CD4-positive, CD25-positive, alpha-beta regulatory T cell (primary cell): Measurements from ENCODE around the gene TTC39B. TPM values are rescaled to one million over a fixed set of nuclear protein-coding genes. Genes with fewer than 3 reads are reported as not detected.
A peak's percentile ranks its signal among the peaks of the same experiment; 100 is the strongest.

Experiments
- ATAC-seq, 2 donors: fragments of 150-1000 bp; cut with Tn5 transposase; one replicate each; pipeline ENCODE4 v1.10.0; 2021; ENCODE audit warnings: low read depth in 2 of 2, moderate number of reproducible peaks in 2 of 2, moderate library complexity in 1 of 2
- DNase-seq, 3 donors: peaks; one replicate each; pipeline versions ENCODE4 v3.0.0 to v3.0.0-alpha.2; 2012 to 2022; ENCODE audit warnings: mixed read lengths in 1 of 3
- H3K27ac ChIP-seq: one replicate; pipeline ENCODE4 v1.7.0; 2013; ENCODE audit warnings: mild to moderate bottlenecking, low read length; ENCODE audit not compliant: insufficient read depth, poor library complexity, severe bottlenecking
- H3K27me3 ChIP-seq: one replicate; pipeline ENCODE4 v1.7.0; 2013; ENCODE audit warnings: low read length; ENCODE audit not compliant: control insufficient read depth, insufficient read depth
- H3K36me3 ChIP-seq: one replicate; pipeline ENCODE4 v1.7.0; 2013; ENCODE audit warnings: mild to moderate bottlenecking, low read length, moderate library complexity; ENCODE audit not compliant: control insufficient read depth, insufficient read depth
- H3K4me1 ChIP-seq: 2 replicates; pipeline ENCODE4 v1.7.0; 2013; ENCODE audit warnings: mild to moderate bottlenecking, low read length; ENCODE audit not compliant: insufficient read depth, control insufficient read depth, poor library complexity, severe bottlenecking
- H3K4me3 ChIP-seq: one replicate; pipeline ENCODE4 v1.7.0; 2013; ENCODE audit warnings: low read depth, mild to moderate bottlenecking, low read length, moderate library complexity
- H3K9me3 ChIP-seq, 2 experiments: 1 replicate in 1 of 2; 2 replicates in 1 of 2; pipeline ENCODE4 v1.7.0; 2013; ENCODE audit warnings: low read length in 2 of 2, mild to moderate bottlenecking in 1 of 2, moderate library complexity in 1 of 2; ENCODE audit not compliant: control insufficient read depth in 2 of 2
- H3K27ac Mint-ChIP-seq, 3 donors: one replicate each; pipeline ENCODE4 v1.8.0; 2020 to 2022; ENCODE audit warnings: mild to moderate bottlenecking in 3 of 3, mixed read lengths in 3 of 3, moderate library complexity in 2 of 3
- H3K27me3 Mint-ChIP-seq: one replicate; pipeline ENCODE4 v1.8.0; 2022; ENCODE audit warnings: mild to moderate bottlenecking, mixed read lengths
- H3K36me3 Mint-ChIP-seq: one replicate; pipeline ENCODE4 v1.8.0; 2020; ENCODE audit warnings: mixed read lengths
- H3K4me1 Mint-ChIP-seq, 4 donors: one replicate each; pipeline ENCODE4 v1.8.0; 2020 to 2022; ENCODE audit warnings: mixed read lengths in 4 of 4, mild to moderate bottlenecking in 1 of 4
- H3K4me3 Mint-ChIP-seq, 4 donors: one replicate each; pipeline ENCODE4 v1.8.0; 2020 to 2022; ENCODE audit warnings: mild to moderate bottlenecking in 4 of 4, mixed read lengths in 4 of 4, moderate library complexity in 3 of 4
- H3K9me3 Mint-ChIP-seq, 7 donors: one replicate each; pipeline ENCODE4 v1.8.0; 2020 to 2022; ENCODE audit warnings: mixed read lengths in 7 of 7, mild to moderate bottlenecking in 3 of 7, moderate library complexity in 2 of 7
- polyA plus RNA-seq, 4 donors: library from polyadenylated mRNA; unstranded; fragments of 300-500 nt; fragmentation: Illumina TruSeq; gene quantifications; one replicate each; pipeline ENCODE4 v1.2.3, GENCODE V29; 2021
- total RNA-seq: library from RNA; stranded (reverse); gene quantifications from one replicate; pipeline ENCODE4 v1.2.3, GENCODE V29; 2022

Gene TTC39B
- total and polyA plus RNA-seq, 5 donors from 2014 or later, result 4.0 to 42.7 (median 8.8) TPM

DNA sequence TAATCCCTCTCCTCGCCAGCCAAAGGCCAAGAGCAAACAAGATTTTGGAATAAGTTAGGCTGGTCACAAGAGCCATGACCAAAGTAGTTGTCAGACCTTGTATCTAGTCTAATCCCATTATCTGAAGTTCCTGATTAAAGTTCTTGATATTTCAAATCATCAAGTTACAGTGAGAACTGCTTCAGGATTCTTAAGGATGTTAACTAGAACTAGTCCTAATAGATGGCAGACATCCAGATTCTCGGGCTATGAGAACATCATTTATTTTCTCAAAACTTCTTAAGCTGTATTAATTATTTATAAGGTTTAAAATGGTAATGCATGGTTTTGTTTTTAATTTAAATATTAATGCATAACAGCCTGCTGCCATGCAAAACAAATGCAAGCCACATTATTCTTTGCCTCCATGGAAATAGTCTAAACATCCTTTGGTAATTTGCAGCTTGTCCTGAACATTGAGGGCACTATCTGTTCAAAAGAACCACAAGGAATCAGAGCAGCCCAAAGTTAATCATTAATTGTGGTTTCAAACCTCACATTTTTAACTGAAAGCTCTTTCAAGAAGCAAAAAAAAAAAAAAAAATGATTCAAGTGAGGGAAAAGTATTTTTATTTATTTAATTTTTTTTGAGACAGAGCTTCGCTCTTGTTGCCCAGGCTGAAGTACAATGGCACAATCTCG is 95.1 kb downstream of the TTC39B start:
- Histone ChIP-seq H3K27me3 (no peaks in the 10 kb centered on the region), H3K4me1 (no peaks in the 10 kb centered on the region), H3K4me3 (no peak overlapping the region), H3K27ac (no peak overlapping the region), H3K36me3 (peaks cover 34% of the 10 kb centered on the region), H3K9me3 (no peaks in the 10 kb centered on the region)
- ATAC-seq, result no peak
- peaks cover 4 to 20% (median 5%) of the 10 kb centered on the region in 4 donors for H3K4me1 Mint-ChIP-seq
- DNase-seq, result no peak
- no peak overlapping the region for H3K27ac Mint-ChIP-seq
- no peak overlapping the region for H3K4me3 Mint-ChIP-seq
- H3K27me3 Mint-ChIP-seq, result no peaks in the 10 kb centered on the region
- H3K36me3 Mint-ChIP-seq, result peaks cover 32% of the 10 kb centered on the region
- H3K9me3 Mint-ChIP-seq, result peaks cover 0 to 2% (median 0%) of the 10 kb centered on the region in 7 donors

DNA sequence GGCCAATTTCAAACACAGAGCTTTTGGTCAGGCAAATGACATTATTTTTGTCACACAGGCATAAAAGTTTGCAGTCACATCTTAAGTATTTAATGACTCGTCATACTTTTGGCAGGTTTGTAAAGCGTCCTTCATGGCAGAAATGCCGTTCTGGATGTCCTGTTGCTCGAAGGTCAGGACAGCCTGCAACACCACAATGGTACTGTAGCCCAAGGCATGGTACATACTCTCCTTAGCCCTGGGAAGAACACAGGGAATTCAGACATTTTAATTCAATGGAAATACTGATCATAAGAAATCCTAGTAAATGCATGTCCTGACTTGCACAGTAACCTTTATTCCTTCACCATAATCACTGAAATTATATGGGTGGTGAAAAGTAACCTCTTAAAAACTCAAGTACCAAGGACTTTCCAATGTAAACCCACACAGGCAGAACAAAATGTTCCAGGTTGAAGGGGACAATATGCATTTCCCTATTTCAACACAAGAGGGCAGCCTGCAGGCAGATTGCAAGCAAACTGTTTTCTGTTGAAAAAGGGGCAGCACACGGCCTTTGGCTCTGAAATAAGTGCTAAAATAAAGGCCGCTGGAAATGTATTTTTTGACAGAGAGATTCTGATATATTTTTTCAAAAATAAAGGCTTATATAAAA is 95.7 kb downstream of the TTC39B start:
- Mint-ChIP-seq H3K4me1 (peaks cover 1 to 15% (median 4%) of the 10 kb centered on the region in 4 donors), H3K27ac (no peak overlapping the region), H3K27me3 (no peaks in the 10 kb centered on the region), H3K9me3 (peaks cover 0 to 3% (median 0%) of the 10 kb centered on the region in 7 donors), H3K4me3 (no peak overlapping the region), H3K36me3 (peaks cover 31% of the 10 kb centered on the region)
- H3K27ac ChIP-seq, result no peak overlapping the region
- ATAC-seq, result peak in 1 of 2 donors; percentile 50
- DNase-seq, result peak; percentile 38 to 75 (median 62)
- H3K27me3 ChIP-seq, result no peaks in the 10 kb centered on the region
- no peak overlapping the region for H3K4me3 ChIP-seq
- no peaks in the 10 kb centered on the region for H3K9me3 ChIP-seq
- H3K36me3 ChIP-seq, result peaks cover 30% of the 10 kb centered on the region
- H3K4me1 ChIP-seq, result no peaks in the 10 kb centered on the region

DNA sequence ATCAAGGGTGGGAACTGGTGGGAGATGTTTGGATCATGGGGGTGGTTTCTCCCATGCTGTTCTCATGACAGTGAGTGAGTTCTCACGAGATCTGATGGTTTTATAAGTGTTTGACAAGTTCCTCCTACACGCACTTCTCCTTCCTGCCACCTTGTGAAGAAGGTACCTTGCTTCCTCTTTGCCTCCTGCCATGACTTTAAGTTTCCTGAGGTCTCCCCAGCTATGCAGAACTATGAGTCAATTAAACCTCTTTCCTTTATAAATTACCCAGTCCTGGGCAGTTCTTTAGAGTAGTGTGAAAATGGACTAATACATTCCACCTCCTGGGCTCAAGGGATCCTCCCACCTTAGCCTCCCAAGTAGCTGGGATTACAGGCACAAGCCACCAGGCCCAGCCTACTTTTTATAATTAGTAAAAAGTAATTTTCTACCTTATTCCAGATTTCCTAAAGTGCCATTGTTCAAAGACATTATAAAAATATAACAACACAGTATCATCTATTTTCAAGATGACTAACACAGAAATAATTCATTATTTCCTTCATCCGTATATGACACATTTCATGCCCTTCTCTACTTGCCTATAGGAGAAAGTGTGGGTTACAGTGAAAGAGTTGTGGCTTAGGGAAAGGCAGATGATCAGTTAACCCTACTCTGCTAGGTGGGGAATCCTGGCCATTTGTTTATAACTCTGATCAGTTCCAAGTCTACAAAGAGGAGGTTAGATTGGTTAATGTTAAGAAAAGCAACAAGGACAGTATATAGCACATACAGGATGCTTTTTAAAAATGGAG is 99.9 kb downstream of the TTC39B start:
- ATAC-seq (no peak), DNase-seq (no peak)
- H3K4me3 ChIP-seq, result no peak overlapping the region
- no peak overlapping the region for H3K4me3 Mint-ChIP-seq
- H3K36me3 Mint-ChIP-seq, result peaks cover 51% of the 10 kb centered on the region
- H3K27ac ChIP-seq, result no peak overlapping the region
- H3K27me3 Mint-ChIP-seq, result no peaks in the 10 kb centered on the region
- no peaks in the 10 kb centered on the region for H3K27me3 ChIP-seq
- H3K9me3 ChIP-seq, result no peaks in the 10 kb centered on the region
- no peaks in the 10 kb centered on the region for H3K4me1 ChIP-seq
- peaks cover 0 to 6% (median 5%) of the 10 kb centered on the region in 4 donors for H3K4me1 Mint-ChIP-seq
- H3K36me3 ChIP-seq, result peaks cover 55% of the 10 kb centered on the region
- peak overlapping the region in 1 of 3 donors; percentile 52 for H3K27ac Mint-ChIP-seq
- H3K9me3 Mint-ChIP-seq, result peaks cover 0 to 3% (median 0%) of the 10 kb centered on the region in 7 donors

DNA sequence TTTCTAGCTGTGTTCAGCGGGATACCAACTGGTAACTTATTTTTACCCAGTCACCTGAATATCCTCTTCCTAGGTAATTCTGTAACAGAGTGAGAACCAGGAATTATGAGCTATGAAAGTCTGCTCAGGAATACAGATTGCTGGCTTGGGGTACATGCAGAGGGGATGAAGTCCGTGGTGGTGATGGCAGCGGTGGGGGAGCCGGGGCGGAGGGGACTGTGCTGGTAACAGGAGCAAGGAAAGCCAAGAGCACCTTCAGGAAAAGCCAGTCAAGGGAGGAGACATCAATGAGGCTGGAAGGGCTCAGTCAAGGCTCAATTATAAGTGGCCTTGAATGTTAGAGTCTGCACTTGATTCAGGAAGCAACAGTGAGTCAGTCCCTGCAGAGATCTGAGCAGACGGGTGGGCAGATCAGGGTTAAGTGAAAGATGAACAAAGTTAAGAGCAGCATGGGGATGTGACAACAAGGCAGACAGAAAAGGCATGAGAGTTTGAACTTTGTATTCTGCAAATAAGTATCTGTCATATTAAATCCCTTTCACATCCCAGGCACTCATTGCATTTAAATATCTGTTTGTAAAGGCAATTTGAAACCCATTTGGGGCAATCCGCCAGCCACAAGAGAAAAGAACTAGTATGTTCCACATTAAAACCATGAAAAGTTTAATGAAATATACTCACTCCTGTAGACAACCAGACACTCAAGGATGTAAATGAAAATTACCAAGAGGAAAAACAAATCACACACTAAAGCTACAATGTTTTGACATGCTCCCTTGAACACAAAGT is 101.2 kb downstream of the TTC39B start:
- Mint-ChIP-seq H3K27ac (peak overlapping the region in 2 of 3 donors; percentile 50 to 65), H3K4me1 (peaks cover 0 to 6% (median under 1%) of the 10 kb centered on the region in 4 donors), H3K4me3 (no peak overlapping the region), H3K9me3 (peaks cover 0 to 3% (median 0%) of the 10 kb centered on the region in 7 donors), H3K36me3 (peaks cover 56% of the 10 kb centered on the region), H3K27me3 (no peaks in the 10 kb centered on the region)
- DNase-seq (no peak), ATAC-seq (no peak)
- no peak overlapping the region for H3K4me3 ChIP-seq
- no peak overlapping the region for H3K27ac ChIP-seq
- no peaks in the 10 kb centered on the region for H3K9me3 ChIP-seq
- no peaks in the 10 kb centered on the region for H3K4me1 ChIP-seq
- peaks cover 58% of the 10 kb centered on the region for H3K36me3 ChIP-seq
- H3K27me3 ChIP-seq, result no peaks in the 10 kb centered on the region

DNA sequence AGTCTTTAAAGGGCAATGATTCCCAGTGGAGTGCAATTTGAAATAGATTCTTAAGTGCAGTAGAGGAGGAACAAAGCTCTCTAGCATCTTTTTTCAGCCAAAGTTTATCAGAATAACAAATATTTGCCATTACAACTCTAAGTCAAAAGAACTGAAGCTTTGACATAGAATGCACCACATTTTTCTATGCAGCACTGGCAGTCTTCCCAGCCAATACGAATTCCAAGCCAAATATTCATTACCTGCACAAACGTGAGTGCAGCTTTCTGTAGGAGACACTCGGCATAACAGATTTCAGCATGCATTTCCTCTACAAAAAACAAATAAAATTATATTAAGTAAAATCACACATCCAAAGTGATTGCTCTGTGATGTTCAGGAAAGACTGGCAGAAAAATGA is 103.4 kb downstream of the TTC39B start:
- Mint-ChIP-seq H3K4me3 (no peak overlapping the region), H3K27ac (no peak overlapping the region), H3K4me1 (peaks cover 0 to 6% (median 1%) of the 10 kb centered on the region in 4 donors), H3K9me3 (peaks cover 0 to 3% (median 0%) of the 10 kb centered on the region in 7 donors), H3K36me3 (peaks cover 47% of the 10 kb centered on the region), H3K27me3 (no peaks in the 10 kb centered on the region)
- H3K9me3 ChIP-seq, result no peaks in the 10 kb centered on the region
- ATAC-seq, result no peak
- H3K27ac ChIP-seq, result no peak overlapping the region
- DNase-seq, result no peak
- no peaks in the 10 kb centered on the region for H3K4me1 ChIP-seq
- H3K27me3 ChIP-seq, result no peaks in the 10 kb centered on the region
- H3K36me3 ChIP-seq, result peaks cover 52% of the 10 kb centered on the region
- no peak overlapping the region for H3K4me3 ChIP-seq

DNA sequence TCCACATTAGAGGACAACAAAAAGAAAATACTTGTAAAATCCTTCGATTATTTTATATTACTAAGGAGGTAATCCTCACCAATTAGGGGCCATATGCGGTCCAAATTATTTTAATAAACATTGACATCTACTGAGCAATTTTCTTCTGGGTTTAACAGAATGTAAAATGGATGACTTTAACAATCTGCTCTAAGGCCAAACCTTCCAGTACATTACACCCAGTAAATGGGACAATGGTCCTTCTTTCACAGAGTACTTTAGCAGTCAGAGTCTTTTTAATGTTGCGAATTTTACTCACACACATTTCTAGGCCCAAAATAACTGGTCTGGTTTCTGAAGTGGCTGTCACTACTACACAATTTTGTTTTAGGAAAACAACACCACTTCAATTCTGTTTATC is 106.9 kb downstream of the TTC39B start:
- H3K4me3 Mint-ChIP-seq, result no peak overlapping the region

DNA sequence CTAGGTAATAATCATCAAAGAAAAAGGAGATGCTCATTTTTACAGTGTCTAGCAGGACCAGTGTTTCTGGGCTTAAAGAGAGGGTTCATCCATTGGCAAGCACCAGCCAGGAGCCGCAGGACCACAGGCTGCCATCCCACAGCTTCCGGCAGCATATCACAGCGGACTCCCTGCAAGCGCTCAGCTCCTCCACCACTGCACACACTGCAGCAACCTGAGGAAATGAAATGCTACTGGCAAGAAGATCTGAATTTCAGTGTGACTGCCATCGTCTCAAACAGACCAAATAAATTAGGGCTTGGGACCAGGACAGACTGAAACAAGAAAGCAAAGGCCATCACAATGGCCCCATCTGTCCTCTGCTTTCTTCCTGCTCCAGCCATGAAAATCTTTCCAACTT is 114.2 kb downstream of the TTC39B start:
- peaks cover 73% of the 10 kb centered on the region for H3K36me3 ChIP-seq
- peaks cover 71% of the 10 kb centered on the region for H3K36me3 Mint-ChIP-seq

More for the DNA sequence above, 106.9 kb downstream of the TTC39B start:
- ATAC-seq (no peak), DNase-seq (no peak)
- peaks cover 0 to 6% (median 0%) of the 10 kb centered on the region in 7 donors for H3K9me3 Mint-ChIP-seq
- Histone ChIP-seq H3K9me3 (no peaks in the 10 kb centered on the region), H3K27me3 (no peaks in the 10 kb centered on the region), H3K4me1 (no peaks in the 10 kb centered on the region), H3K36me3 (peaks cover 51% of the 10 kb centered on the region), H3K27ac (no peak overlapping the region), H3K4me3 (no peak overlapping the region)
- H3K27ac Mint-ChIP-seq, result no peak overlapping the region
- H3K27me3 Mint-ChIP-seq, result no peaks in the 10 kb centered on the region
- peaks cover 49% of the 10 kb centered on the region for H3K36me3 Mint-ChIP-seq
- peaks cover 0 to 14% (median 6%) of the 10 kb centered on the region in 4 donors for H3K4me1 Mint-ChIP-seq

More for the DNA sequence above, 114.2 kb downstream of the TTC39B start:
- no peak overlapping the region for H3K27ac ChIP-seq
- no peaks in the 10 kb centered on the region for H3K27me3 ChIP-seq
- peaks cover 0 to 6% (median 0%) of the 10 kb centered on the region in 7 donors for H3K9me3 Mint-ChIP-seq
- H3K4me3 Mint-ChIP-seq, result no peak overlapping the region
- peaks cover 5 to 13% (median 7%) of the 10 kb centered on the region in 4 donors for H3K4me1 Mint-ChIP-seq
- ATAC-seq, result no peak
- no peaks in the 10 kb centered on the region for H3K9me3 ChIP-seq
- H3K4me1 ChIP-seq, result no peaks in the 10 kb centered on the region
- no peaks in the 10 kb centered on the region for H3K27me3 Mint-ChIP-seq
- H3K27ac Mint-ChIP-seq, result no peak overlapping the region
- H3K4me3 ChIP-seq, result no peak overlapping the region
- no peak for DNase-seq
